Fibroblast of skin of left quadriceps (primary cell): Measurements from ENCODE around the gene DHRS7.
"Not testable (repeated sequence)": the region's sequence is repeated elsewhere in the genome, so short reads cannot be mapped to it uniquely, and the experiment has no call there.

Experiments used
- DNase-seq, 2 experiments: peaks; one replicate each; pipeline ENCODE4 v3.0.0-alpha.2; 2013; ENCODE audit warnings: low read depth in 2 of 2

The DHRS7 gene

DNA sequence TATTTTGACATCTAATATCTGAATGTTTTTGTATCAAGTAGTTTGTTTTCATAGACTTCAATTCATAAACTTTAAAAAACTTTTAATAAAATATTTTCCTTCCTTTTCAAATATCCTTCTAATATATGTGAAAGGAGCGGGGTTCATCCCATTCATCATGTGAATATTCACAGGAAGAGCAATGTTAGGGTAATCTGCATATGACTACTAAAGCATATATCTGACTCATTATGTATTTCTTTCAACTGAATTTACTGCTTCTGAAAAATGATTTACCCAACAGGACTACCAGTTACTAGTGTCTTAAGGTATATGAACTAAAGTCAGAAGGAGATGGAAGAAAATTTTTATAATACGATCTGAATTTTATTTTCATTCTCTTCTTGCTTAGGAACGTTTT is 30.5 kb downstream of the DHRS7 start:
- no peak for DNase-seq

DNA sequence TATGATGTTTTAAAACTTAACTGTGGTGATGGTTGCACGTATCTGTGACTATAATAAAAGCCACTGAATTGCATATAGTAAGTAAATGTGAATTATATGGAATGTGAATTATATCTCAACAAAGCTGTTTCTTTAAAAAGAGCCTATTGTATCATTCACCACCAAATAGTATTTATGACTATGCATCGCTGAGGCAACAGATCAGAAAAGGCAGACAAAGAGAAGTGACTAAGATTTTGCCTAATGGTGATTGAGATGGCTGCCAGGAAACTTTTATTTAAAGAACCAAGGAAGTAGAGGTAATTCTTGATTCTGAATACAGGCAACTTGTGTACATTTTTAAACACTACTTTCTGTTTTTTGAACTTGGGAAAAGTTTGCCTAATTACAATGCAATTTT is 31.7 kb downstream of the DHRS7 start:
- no peak for DNase-seq

DNA sequence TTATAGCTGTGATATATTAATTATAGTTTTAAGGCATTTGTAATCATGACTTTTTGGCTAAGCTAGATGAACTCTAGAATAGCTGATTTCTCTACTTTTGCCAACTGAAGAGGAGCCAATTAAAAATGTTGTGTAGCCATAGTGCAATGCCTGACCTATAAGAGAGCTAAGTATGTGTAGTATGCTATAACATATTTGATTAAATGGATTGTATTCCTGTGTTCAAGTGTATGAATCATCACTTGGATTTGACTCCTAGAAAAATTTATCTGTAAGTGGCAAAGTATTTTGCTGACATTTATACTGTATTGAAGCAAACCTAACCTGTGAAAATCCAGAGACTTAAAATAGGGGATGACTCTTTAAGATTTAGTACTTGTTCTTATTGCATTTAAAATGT is 39.3 kb downstream of the DHRS7 start:
- no peak for DNase-seq

DNA sequence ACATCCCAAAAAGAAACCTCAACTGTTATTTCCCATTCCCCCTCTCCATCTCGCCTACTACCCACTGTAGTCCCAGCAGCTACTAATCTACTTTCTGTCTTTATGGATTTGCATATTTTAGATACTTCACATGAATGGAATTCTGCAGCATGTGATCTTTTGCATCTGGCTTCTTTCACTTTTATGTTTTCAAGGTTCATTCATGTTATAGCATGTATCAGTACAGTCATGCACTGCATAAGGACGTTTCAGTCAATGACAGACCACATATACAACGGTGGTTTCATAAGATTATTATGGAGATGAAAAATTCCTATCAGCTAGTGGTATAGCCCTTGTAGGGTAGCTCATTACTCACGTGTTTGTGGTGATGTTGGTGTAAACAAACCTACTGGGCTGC is 49.0 kb downstream of the DHRS7 start:
- peak in 1 of 2 experiments; percentile 25 for DNase-seq

DNA sequence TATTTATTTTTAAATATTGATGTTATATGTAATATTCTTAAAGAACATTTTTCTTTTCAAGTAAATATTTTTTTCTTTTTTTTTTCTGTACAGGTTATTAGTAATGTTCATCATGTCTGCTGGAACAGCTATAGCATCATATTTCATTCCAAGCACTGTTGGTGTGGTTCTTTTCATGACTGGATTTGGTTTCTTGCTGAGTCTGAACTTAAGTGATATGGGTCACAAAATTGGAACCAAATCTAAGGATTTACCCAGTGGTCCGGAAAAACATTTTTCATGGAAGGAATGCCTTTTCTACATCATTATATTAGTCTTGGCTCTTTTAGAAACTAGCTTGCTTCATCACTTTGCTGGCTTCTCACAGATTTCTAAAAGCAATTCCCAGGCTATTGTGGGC is 50.3 kb downstream of the DHRS7 start:
- DNase-seq: no peak

DNA sequence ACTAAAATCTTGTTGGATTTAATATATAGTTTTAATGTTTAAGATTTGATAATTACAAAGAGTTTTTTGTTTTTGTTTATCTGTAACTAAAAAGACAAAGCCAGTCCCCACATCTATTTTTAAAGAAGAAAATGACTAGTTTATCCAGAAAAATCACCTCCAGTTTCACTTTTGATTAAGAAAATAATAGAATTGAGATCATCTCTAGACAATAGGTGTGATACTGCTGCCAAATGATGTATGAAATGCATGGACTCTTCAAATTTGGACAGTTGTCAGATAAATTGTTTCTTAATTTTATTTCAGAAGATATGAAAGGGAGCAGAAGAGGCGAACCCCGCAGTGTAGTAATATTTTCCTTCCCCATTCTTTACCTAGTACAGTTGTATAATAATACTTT is 53.5 kb downstream of the DHRS7 start:
- no peak for DNase-seq

DNA sequence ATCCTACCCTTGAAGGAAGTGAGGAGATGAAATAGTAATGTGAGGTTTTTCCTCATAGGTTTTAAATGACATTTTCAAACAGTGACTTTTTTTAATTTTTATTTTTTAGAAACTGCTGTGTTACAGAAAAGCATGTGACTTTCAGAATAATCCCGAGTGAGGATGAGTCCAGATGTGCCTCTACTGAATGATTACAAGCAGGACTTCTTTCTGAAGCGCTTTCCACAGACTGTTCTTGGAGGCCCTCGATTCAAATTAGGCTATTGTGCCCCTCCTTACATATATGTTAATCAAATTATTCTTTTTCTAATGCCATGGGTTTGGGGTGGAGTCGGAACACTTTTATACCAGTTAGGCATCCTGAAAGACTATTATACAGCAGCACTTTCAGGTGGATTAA is 57.7 kb downstream of the DHRS7 start:
- DNase-seq: no peak

DNA sequence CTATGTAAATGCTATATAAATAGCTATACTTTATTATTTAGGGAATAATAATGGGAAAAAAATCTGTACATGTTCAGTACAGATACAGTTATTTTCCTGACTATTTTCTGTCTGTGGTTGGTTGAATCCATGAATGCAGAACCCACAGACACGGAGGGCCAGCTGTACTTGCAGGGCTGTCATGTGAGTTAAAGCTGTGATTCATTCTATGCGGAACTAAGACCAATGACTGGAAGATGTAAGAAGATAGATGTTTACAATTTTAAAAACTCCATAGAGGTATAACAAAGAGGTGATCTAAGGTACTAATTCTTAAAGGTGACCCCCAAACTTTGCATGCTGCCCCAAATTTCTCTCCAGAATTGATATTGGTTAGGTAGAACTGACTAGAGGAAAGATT is 58.9 kb downstream of the DHRS7 start:
- DNase-seq: no peak

DNA sequence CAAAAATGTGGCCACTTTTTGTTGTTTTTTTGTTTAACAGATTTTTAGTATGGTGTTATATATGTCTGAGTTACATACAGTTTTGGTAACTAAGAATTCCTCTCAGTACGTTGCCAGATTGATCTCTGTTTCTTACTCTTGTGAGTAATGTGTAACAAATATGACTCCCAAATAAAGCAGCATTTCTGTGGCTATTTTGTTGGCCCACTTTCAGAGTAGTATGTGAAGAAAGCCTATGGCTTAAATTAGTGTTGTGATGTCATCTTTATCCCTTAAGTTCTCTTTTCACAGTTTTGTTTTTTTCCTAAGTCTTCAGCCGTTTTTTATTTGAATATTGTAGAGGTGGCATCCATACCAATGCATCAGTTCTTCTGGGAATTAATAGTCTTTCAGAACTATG is 62.8 kb downstream of the DHRS7 start:
- peak; percentile 90 to 92 for DNase-seq

DNA sequence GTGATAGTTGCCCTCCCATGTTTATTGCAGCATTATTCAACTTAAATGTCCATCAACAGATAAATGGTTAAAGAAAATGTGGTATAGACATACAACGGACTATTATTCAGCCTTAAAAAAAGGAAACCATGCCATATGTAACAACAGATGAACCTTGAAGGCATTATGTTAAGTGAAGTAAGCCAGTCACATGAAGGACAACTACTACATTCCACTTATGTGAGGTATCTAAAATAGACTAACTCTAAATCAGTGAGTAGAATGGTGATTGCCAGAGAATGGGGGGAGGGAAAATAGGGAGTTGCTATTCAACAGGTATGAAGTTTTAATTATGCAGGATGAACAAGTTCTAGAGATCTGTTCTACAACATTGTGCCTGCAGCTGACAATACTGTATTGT is 63.4 kb downstream of the DHRS7 start:
- DNase-seq: no peak

DNA sequence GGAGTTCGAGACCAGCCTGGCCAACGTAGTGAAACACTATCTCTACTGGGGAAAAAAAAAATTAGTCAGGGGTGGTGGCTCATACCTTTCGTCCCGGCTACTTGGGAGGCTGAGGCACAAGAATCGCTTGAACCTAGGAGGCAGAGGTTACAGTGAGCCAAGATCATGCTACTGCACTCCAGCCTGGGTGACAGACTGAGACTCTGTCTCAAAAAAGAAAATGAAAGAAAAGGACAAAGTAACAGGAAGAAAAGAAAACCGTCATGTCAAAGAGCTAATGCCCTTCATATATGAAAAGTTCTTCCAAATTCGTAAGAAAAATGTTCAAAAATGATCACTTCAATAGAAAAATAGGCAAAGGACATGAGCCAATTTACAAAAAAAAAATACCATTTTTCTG is 65.3 kb downstream of the DHRS7 start:
- DNase-seq: not testable (repeated sequence)

DNA sequence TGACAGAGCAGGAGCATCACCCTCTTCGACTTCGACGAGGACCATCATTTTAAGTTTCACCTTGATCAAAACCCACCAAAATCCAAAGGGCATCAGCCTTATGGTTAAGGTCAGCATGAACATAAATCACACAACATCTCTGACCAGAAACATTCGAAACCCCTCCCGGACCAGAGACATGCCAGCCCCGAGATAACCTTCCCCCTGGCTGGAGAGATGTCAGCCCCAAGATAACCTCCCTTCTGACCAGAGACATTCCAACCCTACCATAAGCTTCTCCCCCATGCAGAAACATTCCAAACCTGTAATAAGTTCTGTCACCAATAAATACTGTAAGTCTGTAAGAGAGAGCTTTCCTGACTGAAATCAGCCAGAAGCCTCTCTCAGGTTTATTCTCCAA is 67.2 kb downstream of the DHRS7 start:
- no peak for DNase-seq

DNA sequence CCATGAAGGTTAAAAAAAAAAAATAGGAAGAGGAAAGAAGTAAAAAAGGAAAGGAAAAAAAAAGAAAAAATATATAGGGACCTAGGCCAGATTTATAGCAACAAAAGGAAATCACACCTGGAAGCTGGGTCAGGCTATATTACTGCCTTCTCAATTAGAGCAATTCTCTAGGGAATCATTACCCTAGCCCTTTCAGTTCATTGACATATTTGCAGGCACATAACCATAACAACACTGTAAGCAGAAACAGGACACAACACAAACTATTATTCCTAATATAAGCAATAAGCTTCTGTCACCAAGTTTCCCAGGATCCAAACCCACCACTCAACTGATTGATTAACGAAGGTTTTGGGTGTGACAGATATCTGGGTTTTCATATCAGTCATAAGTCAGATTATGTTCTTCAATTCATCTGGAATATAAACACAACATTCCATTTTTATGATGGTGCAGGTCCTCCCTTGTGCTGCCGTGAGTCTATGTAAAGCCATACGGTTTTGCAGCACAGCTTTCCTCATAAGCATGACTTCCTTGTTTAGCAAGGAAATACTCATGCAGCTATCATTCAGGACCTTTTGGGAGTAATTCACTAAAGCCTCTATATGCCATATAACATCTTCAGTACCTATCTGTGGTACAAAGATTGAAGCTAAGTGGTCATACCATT is 69.3 kb downstream of the DHRS7 start:
- peak in 1 of 2 experiments; percentile 35 for DNase-seq

DNA sequence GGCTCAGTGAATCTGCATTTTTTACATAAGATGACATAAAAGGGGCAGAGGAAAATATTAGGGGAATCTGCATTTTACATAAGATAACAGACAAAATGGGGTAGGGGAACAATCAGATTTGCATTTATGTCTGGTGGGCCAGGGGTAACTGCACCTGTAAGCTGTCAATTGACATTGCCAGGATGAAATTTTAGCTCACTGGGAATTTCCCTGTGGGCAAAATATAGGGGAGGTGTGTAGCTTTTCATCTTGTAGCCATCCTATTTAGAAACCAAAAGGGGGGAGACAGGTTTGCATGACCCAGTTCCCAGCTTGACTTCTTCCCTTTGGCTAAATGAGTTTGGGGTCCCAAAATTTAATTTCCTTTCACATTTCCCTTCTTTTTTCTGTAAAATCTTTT is 70.0 kb downstream of the DHRS7 start:
- DNase-seq: no peak

DNA sequence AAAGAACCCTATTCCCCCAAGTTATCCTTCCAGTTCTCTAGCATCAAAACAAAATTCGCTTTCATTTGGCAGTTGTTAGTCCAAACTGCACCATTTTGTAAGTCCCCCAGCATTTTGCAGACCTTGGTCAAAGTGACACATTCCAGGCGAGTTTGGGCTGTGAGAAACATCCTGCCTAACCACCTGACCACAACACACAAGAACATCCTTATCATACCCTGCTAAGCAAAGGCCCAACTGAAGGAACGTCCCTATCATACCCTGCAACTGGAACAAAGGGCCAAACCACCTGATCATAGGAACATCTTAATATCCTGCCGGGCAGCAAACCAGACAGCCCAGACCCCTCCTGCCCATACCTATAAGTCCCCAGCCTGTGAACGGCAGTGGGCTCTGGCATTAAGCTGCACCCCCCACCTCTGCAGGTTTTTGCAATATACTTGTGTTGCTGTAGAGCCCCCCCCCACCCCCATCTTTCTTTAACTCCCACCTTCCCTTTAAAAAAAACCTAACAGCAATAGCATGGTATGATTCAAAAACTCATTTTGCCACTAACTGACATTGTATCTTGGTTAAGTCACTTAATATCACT is 70.8 kb downstream of the DHRS7 start:
- DNase-seq: no peak
